H9 (cell line): ENCODE data around the gene ZNF184. TPM values are rescaled to one million over a fixed set of nuclear protein-coding genes. Genes with fewer than 3 reads are reported as not detected.

Experiments used
- DNase-seq: peaks from one replicate; pipeline ENCODE4 v3.0.0-alpha.2; 2017
- H2AFZ ChIP-seq: one replicate; pipeline ENCODE4 v1.6.1; 2013; ENCODE audit warnings: mild to moderate bottlenecking, low read length, control low read depth, moderate library complexity
- H2AK5ac ChIP-seq: 2 replicates; pipeline ENCODE4 v1.6.1; 2013; ENCODE audit warnings: low read length, control low read depth, mixed read lengths; ENCODE audit not compliant: insufficient read length
- H2BK120ac ChIP-seq: one replicate; pipeline ENCODE4 v1.6.1; 2013; ENCODE audit warnings: low read depth, mild to moderate bottlenecking, low read length, control low read depth, inconsistent platforms; ENCODE audit not compliant: poor library complexity, severe bottlenecking
- H2BK12ac ChIP-seq: 2 replicates; pipeline ENCODE4 v1.6.1; 2013; ENCODE audit warnings: low read length, control low read depth, mixed read lengths, low read depth; ENCODE audit not compliant: insufficient read length
- H2BK15ac ChIP-seq: 2 replicates; pipeline ENCODE4 v1.6.1; 2013; ENCODE audit warnings: low read depth, low read length, control low read depth
- H2BK20ac ChIP-seq: one replicate; pipeline ENCODE4 v1.6.1; 2013; ENCODE audit warnings: low read depth, mild to moderate bottlenecking, low read length, control low read depth, inconsistent platforms; ENCODE audit not compliant: poor library complexity, severe bottlenecking
- H2BK5ac ChIP-seq: 2 replicates; pipeline ENCODE4 v1.6.1; 2013; ENCODE audit warnings: low read length, control low read depth, mixed read lengths; ENCODE audit not compliant: insufficient read length
- H3K14ac ChIP-seq: 2 replicates; pipeline ENCODE4 v1.6.1; 2013; ENCODE audit warnings: low read length, control low read depth; ENCODE audit not compliant: insufficient read depth
- H3K18ac ChIP-seq: 2 replicates; pipeline ENCODE4 v1.6.1; 2013; ENCODE audit warnings: low read depth, mild to moderate bottlenecking, mixed read lengths, low read length, control low read depth; ENCODE audit not compliant: insufficient read length
- H3K23ac ChIP-seq: 2 replicates; pipeline ENCODE4 v1.6.1; 2013; ENCODE audit warnings: low read length, control low read depth, mixed read lengths, low read depth; ENCODE audit not compliant: insufficient read length
- H3K23me2 ChIP-seq: 2 replicates; pipeline ENCODE4 v1.6.1; 2013; ENCODE audit warnings: low read depth, mild to moderate bottlenecking, mixed read lengths, low read length, control low read depth; ENCODE audit not compliant: insufficient read length, poor library complexity, severe bottlenecking
- H3K27ac ChIP-seq: 2 replicates; pipeline ENCODE4 v1.5.1; 2013; ENCODE audit warnings: low read length, control low read depth, mixed read lengths, low read depth; ENCODE audit not compliant: insufficient read length
- H3K27me3 ChIP-seq: 2 replicates; pipeline ENCODE4 v1.6.1; 2013; ENCODE audit warnings: low read length, control low read depth, inconsistent platforms; ENCODE audit not compliant: insufficient read depth
- H3K4ac ChIP-seq: 2 replicates; pipeline ENCODE4 v1.6.1; 2013; ENCODE audit warnings: low read depth, mild to moderate bottlenecking, control low read depth, inconsistent platforms, low read length, moderate library complexity
- H3K4me1 ChIP-seq: 2 replicates; pipeline ENCODE4 v1.6.1; 2013; ENCODE audit warnings: low read length, control low read depth, inconsistent platforms; ENCODE audit not compliant: insufficient read depth
- H3K4me2 ChIP-seq: 2 replicates; pipeline ENCODE4 v1.6.1; 2013; ENCODE audit warnings: low read length, control low read depth, mixed read lengths; ENCODE audit not compliant: insufficient read length, insufficient read depth
- H3K56ac ChIP-seq: 2 replicates; pipeline ENCODE4 v1.6.1; 2013; ENCODE audit warnings: low read depth, mild to moderate bottlenecking, mixed read lengths, low read length, control low read depth; ENCODE audit not compliant: insufficient read length
- H3K79me1 ChIP-seq: 2 replicates; pipeline ENCODE4 v1.6.1; 2013; ENCODE audit warnings: low read depth, mild to moderate bottlenecking, moderate library complexity, low read length, control low read depth, inconsistent platforms; ENCODE audit not compliant: insufficient read depth, poor library complexity, severe bottlenecking
- H3K79me2 ChIP-seq: 2 replicates; pipeline ENCODE4 v1.6.1; 2013; ENCODE audit warnings: low read length, control low read depth, inconsistent platforms; ENCODE audit not compliant: insufficient read depth
- H3K9ac ChIP-seq: 2 replicates; pipeline ENCODE4 v1.6.1; 2013; ENCODE audit warnings: low read length, control low read depth, mixed read lengths; ENCODE audit not compliant: insufficient read length; ENCODE audit errors: extremely low read depth
- H3K9me3 ChIP-seq: one replicate; pipeline ENCODE4 v1.6.1; 2013; ENCODE audit warnings: low read depth, low read length, inconsistent platforms; ENCODE audit not compliant: control insufficient read depth
- H3T11ph ChIP-seq: one replicate; pipeline ENCODE4 v1.6.1; 2013; ENCODE audit warnings: mild to moderate bottlenecking, low read length, control low read depth, inconsistent platforms
- H4K20me1 ChIP-seq: one replicate; pipeline ENCODE4 v1.6.1; 2013; ENCODE audit not compliant: control insufficient read depth, insufficient read length, insufficient read depth
- H4K5ac ChIP-seq: 2 replicates; pipeline ENCODE4 v1.6.1; 2013; ENCODE audit warnings: low read depth, mild to moderate bottlenecking, mixed read lengths, low read length, control low read depth; ENCODE audit not compliant: insufficient read length
- H4K8ac ChIP-seq: replicated peaks from 2 replicates; pipeline ENCODE4 v1.6.1; 2013; ENCODE audit warnings: low read length, control low read depth, mixed read lengths, low read depth; ENCODE audit not compliant: insufficient read length
- H4K91ac ChIP-seq: 2 replicates; pipeline ENCODE4 v1.6.1; 2013; ENCODE audit warnings: low read depth, mild to moderate bottlenecking, moderate library complexity, mixed read lengths, low read length, control low read depth; ENCODE audit not compliant: insufficient read length
- H3K27ac Mint-ChIP-seq, 3 experiments: 2 replicates in 2 of 3; 3 replicates in 1 of 3; pipeline ENCODE4 v1.8.0; 2020 to 2021; ENCODE audit warnings: mixed read lengths in 3 of 3, mild to moderate bottlenecking in 1 of 3, moderate library complexity in 1 of 3
- H3K27me3 Mint-ChIP-seq: 2 replicates; pipeline ENCODE4 v1.8.0; 2021; ENCODE audit warnings: low read depth, mild to moderate bottlenecking, moderate library complexity, mixed read lengths
- H3K36me3 Mint-ChIP-seq, 3 experiments: 2 replicates in 2 of 3; 3 replicates in 1 of 3; pipeline ENCODE4 v1.8.0; 2020 to 2021; ENCODE audit warnings: low read depth in 3 of 3, mixed read lengths in 3 of 3; ENCODE audit not compliant: insufficient read depth in 1 of 3
- H3K4me1 Mint-ChIP-seq, 2 experiments: 2 replicates each; pipeline ENCODE4 v1.8.0; 2020; ENCODE audit warnings: mixed read lengths in 2 of 2
- H3K4me3 Mint-ChIP-seq, 2 experiments: 2 replicates in 1 of 2; 3 replicates in 1 of 2; pipeline ENCODE4 v1.8.0; 2020 to 2021; ENCODE audit warnings: mild to moderate bottlenecking in 2 of 2, mixed read lengths in 2 of 2, moderate library complexity in 1 of 2
- H3K9me3 Mint-ChIP-seq, 2 experiments: 2 replicates in 1 of 2; 3 replicates in 1 of 2; pipeline ENCODE4 v1.8.0; 2020; ENCODE audit warnings: mild to moderate bottlenecking in 2 of 2, mixed read lengths in 2 of 2, moderate library complexity in 1 of 2
- CTCF ChIP-seq: fragments of 200-600 bp; sonication (generic); conservative IDR thresholded peaks from 3 replicates; pipeline ENCODE4 v1.8.0; 2021; ENCODE audit warnings: antibody characterized with exemption, mild to moderate bottlenecking
- whole genome bisulfite sequencing: extraction: QIAGEN DNeasy Blood & Tissue Kit; methylation state at CpG from one replicate; pipeline ENCODE4 v1.1.7; 2013; ENCODE audit warnings: missing lambda C conversion rate, low lambda C conversion rate, mixed read lengths; ENCODE audit not compliant: insufficient read length; ENCODE audit errors: extremely low coverage; 5-methylcytosine and 5-hydroxymethylcytosine counted together
- total RNA-seq: library from RNA; stranded (reverse); gene quantifications from 2 replicates; pipeline ENCODE4 v1.2.1, GENCODE V29; 2021

The ZNF184 gene
- total RNA-seq, 1 experiment from 2014 or later: 6.3 TPM

- peak overlapping the region in 1 of 2 experiments; percentile 98; a peak in 1 of 5 replicates for H3K4me3 Mint-ChIP-seq
- H3K27ac Mint-ChIP-seq: no peak overlapping the region; a peak in 1 of 7 replicates
These were observed 1.8 kb upstream of the ZNF184 start for GRCh38 chr6:27474672-27475071.

More at GRCh38 chr6:27474672-27475071, 1.8 kb upstream of the ZNF184 start:
- no peak overlapping the region for H3K18ac ChIP-seq
- H3K79me2 ChIP-seq: no peaks in the 10 kb centered on the region
- H3K23me2 ChIP-seq: peaks cover 14% of the 10 kb centered on the region
- no peak for TF ChIP-seq CTCF
- peaks cover 0 to 3% of the 10 kb centered on the region in 2 experiments; a peak in 2 of 5 replicates for H3K9me3 Mint-ChIP-seq
- no peak overlapping the region for H3T11ph ChIP-seq
- peaks cover 2% of the 10 kb centered on the region; the same call in 1 of the 2 replicates for H3K27me3 Mint-ChIP-seq
- H2AFZ ChIP-seq: no peak overlapping the region
- WGBS: no CpG with 5 or more reads among the region's 3 CpGs
- no peak overlapping the region for H3K23ac ChIP-seq
- H3K9ac ChIP-seq: no peak overlapping the region
- no peak overlapping the region for H2BK15ac ChIP-seq
- H3K27me3 ChIP-seq: no peaks in the 10 kb centered on the region; the same call in 1 of the 2 replicates
- peaks cover 4% of the 10 kb centered on the region; the same call in 1 of the 2 replicates for H3K4me1 ChIP-seq
- no peak overlapping the region for H3K14ac ChIP-seq
- no peak overlapping the region for H4K8ac ChIP-seq
- peaks cover 23 to 24% of the 10 kb centered on the region in 2 experiments for H3K4me1 Mint-ChIP-seq
- no peak overlapping the region for H3K27ac ChIP-seq
- no peak overlapping the region for H2BK12ac ChIP-seq
- no peaks in the 10 kb centered on the region for H4K20me1 ChIP-seq
- H2AK5ac ChIP-seq: no peak overlapping the region
- no peak overlapping the region for H4K5ac ChIP-seq
- no peak overlapping the region for H2BK120ac ChIP-seq
- H3K9me3 ChIP-seq: no peaks in the 10 kb centered on the region
- H3K4ac ChIP-seq: no peak overlapping the region
- H2BK20ac ChIP-seq: no peak overlapping the region
- no peak overlapping the region for H3K56ac ChIP-seq
- H3K4me2 ChIP-seq: no peak overlapping the region
- peaks cover 0 to 5% (median 3%) of the 10 kb centered on the region in 3 experiments; a peak in 4 of 7 replicates for H3K36me3 Mint-ChIP-seq
- H3K79me1 ChIP-seq: no peaks in the 10 kb centered on the region
- no peak overlapping the region for H4K91ac ChIP-seq
- H2BK5ac ChIP-seq: no peak overlapping the region
- DNase-seq: no peak
